ENCODE results near the gene PRKAG2. TPM values are rescaled to one million over a fixed set of nuclear protein-coding genes. Genes with fewer than 3 reads are reported as not detected.
A peak's percentile ranks its signal among the peaks of the same experiment; 100 is the strongest.
"Not testable (repeated sequence)": the region's sequence is repeated elsewhere in the genome, so short reads cannot be mapped to it uniquely, and the experiment has no call there.

PRKAG2 gene
- total RNA-seq, 1 donor from 2014 or later = 22.6 TPM

- peak; percentile 100 for DNase-seq (ENCODE audit: low read depth)
Observed at GRCh38 chr7:151754142-151754590, 122.7 kb downstream of the PRKAG2 start.

DNA sequence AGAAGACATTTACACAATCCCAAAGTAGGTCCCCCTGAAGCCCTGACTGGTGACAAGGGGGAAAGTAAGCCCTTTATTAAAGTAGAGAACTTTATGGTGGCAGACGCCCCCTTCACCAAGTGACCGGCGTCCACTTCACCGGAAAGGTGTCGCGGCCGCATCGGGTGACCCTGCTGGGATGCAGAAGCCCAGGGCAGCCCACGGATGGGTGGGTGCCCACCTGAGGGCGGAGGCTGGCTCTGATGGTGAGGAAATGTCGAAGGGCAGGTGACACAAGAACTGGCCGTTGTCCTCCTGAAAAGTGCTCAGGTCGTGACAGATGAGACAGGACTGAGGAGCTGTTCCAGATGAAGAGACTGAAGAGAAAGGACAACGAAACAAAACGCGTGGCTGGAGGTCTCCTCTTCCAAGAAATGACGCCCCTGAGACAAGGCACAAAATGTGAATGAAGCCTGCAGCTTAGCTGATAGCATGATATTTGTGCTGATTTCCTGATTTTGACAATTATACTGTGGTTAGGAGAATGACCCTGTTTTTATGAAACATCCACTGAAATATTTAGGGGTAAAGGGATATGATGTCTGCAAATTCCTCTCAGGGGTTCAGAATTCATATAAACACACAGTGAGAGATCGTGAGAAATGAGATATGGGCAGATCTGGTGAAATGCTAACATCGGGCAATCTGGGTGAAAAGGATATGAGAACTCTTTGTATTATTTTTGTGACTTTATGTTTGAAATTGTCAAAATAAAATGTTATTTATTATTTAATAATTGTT is 123.9 kb downstream of the PRKAG2 start:
- no peak for DNase-seq (ENCODE audit: low read depth)

GRCh38 chr7:151752037-151752436 is 124.9 kb downstream of the PRKAG2 start:
- no peak for DNase-seq (ENCODE audit: low read depth)

DNA sequence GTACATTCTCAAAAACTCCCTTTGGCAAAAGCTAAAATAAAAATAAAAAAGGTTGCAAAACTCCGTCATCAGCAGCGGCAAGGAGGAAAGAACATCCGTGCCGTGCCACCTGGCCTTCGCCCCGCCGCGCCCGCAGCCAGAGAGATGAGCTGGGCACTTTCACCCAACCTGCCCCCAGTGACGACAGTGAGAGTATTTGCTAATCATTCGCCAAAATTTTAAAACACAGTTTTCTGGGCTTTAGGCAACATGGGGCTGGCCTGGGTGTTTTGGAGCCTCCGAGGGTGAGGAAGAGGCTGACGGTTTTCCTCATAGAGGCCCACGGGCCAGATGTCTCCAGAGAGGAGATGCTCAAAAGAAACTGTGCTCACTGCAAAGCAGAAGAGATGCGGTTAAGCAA is 128.2 kb downstream of the PRKAG2 start:
- DNase-seq (ENCODE audit: low read depth) = no peak

DNA sequence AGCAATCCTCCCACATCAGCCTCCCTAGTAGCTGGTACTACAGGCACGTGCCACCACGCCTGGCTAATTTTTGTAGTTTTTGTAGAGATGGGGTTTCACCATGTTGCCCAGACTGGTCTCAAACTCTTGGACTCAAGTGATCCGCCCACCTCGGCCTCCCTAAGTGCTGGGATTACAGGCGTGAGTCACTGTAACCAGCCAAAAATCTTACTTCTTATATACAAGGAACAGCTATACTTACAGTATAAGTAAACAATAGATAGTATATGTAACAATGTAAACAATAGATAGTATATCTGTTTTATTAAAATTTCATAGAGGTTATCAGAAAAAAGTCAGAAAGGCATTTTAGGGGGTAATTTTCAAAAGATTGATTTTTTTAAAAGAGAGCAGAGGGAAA is 128.9 kb downstream of the PRKAG2 start:
- DNase-seq (ENCODE audit: low read depth) = not testable (repeated sequence)

DNA sequence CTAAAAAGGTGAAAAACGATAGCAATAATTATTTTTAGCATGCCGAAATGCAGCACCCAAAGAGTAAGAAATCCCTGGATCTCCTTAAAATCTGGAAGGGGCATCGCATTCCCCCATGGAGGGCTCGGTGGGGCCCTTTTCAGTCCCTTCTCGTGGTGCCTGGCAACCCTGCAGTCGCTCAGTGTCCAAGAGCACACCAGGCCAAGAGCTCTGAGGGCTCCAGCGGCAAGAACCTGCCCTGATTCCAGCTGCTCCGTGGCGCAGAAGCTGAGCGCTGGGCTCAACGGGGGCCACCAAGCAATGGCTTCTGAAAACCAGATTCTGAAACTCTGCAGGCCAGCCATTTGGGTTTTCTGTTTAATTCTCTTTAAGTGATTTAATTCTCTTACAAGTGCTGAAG is 131.2 kb downstream of the PRKAG2 start:
- DNase-seq (ENCODE audit: low read depth) = no peak

- DNase-seq (ENCODE audit: low read depth) = peak; percentile 89
Observed at GRCh38 chr7:151744656-151745638, 132.0 kb downstream of the PRKAG2 start.

DNA sequence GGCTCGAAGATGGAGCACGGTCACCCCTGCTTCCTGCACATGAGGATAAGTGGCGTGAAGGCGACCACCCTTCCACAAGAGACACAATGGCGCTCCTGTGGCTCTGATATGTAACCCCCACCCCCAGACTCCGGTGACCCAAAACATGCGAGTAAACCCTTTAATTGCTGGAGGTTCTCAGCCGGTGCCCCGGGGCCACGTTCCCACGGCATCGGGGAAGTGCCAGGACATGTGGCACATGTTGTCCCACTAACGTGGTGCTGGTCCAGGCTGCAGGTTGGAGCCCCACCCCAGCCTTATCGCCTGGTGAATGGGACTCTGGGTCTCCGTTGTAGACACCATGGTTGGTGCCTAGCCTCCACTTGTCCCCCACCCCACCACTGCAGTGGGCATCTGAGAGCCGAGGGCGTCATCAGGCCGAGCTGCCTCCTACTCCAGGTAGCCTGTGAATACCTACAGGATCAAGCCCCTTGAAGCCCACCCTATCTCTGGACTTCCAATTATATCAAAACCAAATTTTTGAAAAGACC is 132.8 kb downstream of the PRKAG2 start:
- no peak for DNase-seq (ENCODE audit: low read depth)

DNA sequence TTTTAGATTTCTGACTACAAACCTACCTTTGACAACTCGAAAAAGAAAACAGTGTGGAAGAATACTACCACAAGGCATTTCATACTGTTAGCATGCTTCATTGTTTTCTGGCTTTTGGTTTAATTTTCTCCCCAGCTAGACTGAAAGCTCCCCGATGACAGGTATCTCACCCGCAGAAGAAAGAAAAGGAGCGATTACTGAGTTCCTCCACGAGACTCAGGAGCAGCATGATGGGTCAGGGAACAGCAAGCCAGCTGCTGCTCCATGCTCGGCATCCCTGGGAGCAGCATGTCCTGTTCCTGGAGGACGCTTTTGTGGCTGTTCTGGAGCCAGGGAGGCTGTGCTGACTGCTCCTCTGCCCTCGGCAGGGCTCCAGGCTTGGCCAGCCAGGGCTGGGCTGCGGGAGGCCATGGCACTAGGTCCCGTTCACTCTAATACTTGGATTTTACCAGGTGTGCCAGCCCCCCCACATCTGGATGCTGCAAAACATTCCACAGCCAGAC is 133.4 kb downstream of the PRKAG2 start:
- peak; percentile 40 for DNase-seq (ENCODE audit: low read depth)

- no peak for DNase-seq (ENCODE audit: low read depth)
Observed at GRCh38 chr7:151742713-151743480, 134.0 kb downstream of the PRKAG2 start.

DNA sequence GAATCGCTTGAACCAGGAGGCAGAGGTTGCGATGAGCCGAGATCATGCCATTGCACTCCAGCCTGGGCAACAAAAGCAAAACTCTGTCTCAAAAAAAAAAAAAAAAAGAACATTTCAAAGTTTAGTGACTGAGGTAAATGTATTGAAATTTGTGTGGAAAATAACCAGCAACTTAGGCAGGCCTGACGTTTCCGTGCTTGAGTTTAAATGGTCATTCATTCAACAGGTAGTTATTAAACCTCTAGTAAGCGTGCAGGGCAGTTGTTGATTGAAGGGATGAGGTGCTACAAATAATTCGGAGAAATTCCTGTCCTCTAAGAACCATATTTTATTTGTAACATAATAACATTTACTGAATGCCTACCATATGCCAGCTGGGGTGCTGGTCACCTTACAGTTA is 135.3 kb downstream of the PRKAG2 start:
- DNase-seq (ENCODE audit: low read depth) = no peak

GRCh38 chr7:151740081-151740851 is 136.6 kb downstream of the PRKAG2 start:
- DNase-seq (ENCODE audit: low read depth) = no peak

- DNase-seq (ENCODE audit: low read depth) = no peak
Observed at GRCh38 chr7:151738925-151739324, 138.0 kb downstream of the PRKAG2 start.

DNA sequence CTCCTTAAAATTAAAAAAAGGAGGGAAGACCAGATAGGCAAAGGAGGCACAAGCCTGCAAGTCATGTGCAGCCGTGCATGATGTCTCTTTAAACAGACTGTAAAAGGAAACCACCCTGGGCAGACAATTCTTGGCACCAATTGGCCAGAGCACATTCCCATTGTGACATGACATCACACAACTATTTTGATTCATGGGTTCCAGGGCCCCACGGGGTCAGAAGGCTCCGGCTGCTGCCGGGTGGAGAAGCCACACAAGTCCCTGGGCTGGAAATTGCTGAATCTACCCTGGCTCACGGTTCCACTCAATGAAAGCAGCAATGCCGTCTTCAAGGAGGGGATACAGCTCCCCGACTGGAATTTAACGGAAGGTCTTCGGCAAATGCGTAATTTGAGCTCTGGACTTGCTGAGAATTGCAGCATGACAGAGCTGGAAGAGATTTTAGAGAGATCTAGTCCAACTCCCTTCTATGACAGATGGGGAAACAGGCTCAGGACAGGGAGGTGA is 140.5 kb downstream of the PRKAG2 start:
- peak; percentile 99 for DNase-seq (ENCODE audit: low read depth)

DNA sequence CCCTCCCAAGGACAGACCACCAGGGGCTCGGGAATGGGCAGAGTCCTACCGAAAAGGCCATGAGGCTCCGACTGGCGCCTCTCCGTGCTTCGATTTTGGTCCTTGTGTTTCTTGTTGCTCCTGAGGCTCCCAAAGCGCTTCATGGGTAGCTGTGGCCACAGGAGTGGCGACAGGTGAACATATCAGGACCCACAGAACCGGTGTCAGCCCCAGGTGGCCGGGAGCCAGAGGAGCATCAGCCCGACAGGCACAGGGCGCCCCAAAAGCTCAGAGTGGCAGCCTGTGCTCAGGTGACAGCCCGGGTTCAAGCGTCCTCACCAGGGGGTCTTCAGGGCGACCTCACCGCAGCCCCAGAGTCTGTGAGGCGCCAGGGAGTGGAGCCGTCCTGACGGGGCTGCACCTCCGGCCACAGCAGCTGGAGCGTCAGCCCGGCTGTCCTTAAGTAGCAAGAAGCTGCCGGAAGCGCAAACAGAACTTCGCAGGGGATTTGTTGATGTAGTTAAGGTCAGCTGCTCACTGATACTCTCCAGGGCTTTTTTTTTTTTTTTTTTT is 141.0 kb downstream of the PRKAG2 start:
- no peak for DNase-seq (ENCODE audit: low read depth)

DNA sequence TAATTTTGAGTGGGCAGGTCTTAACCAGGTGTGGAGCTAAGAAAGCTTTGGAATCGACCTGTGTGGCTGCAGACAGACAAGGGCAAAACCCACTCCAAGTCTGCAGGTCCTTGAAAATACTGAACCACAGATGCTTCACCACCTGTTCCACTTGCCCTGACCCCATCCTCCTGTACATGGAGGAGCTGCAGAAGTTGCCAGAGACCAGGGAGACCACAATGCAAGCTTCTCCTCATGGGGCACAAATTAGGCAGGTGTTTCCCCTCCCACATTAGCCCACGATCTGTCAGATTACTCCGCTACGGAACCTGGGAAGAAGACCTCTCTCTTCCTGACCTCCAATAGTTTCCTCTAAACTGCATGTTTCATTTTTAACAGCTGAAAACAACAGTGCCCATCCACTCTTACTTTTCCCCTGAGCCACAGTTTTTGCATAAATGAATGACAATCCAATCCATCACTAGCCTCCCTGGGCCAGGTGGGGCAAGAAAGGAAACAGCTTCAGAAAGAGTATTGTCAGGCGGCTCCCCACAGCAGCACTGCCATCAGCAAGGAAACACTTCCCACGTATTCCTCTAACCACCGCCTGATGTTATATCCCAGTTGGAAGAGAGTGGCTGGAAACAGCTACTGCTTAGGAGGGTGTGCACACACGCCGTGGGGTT is 141.6 kb downstream of the PRKAG2 start:
- DNase-seq (ENCODE audit: low read depth) = peak; percentile 70

- DNase-seq (ENCODE audit: low read depth) = no peak
Observed at GRCh38 chr7:151732834-151733592, 143.9 kb downstream of the PRKAG2 start.

DNA sequence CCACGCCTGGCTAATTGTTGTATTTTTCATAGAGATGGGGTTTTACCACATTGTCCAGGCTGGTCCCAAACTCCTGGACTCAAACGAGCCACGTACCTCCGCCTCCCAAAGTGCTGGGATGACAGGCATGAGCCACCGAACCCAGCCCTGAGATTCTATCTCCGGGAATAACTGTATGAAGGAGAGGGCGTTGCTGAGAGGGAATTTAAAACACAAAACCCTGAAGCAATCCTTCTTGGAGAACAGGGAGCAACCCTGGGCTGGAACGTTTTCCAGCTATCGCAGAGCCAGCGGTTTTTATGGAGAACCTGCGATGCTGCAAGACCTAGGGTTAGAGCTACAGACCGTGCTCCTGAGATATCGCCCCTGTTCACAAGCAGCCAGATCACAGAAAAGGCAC is 144.6 kb downstream of the PRKAG2 start:
- DNase-seq (ENCODE audit: low read depth) = no peak

All from myocyte (in vitro differentiated cells).